ENCODE results near the gene PDZD2.

The PDZD2 gene

DNA sequence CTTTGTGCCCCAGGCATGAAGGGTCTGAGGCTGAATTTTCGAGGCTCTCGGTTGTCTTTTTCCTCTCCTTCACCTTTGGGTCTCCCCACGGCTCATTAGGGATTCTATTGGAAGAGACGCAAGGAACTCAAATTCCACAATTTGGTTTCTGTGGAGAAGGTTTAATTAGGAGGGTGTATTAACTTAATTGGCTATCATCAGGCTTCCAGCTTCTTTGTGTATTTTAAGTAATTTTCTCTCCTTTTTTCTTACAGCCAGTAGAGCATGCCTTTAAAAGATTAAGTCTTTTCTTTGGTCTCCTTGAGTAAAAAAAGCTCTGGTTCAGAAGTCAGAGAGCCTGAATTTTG lies 115.4 kb downstream of the PDZD2 start:
- Histone ChIP-seq H3K4me3 (ENCODE audit: low read depth in 1 of 2, low read length in 1 of 2) (no peak overlapping the region), H3K27me3 (no peaks in the 10 kb centered on the region), H3K9me3 (no peaks in the 10 kb centered on the region), H3K36me3 (no peaks in the 10 kb centered on the region), H3K27ac (no peak overlapping the region), H3K4me1 (ENCODE audit: control insufficient read depth in 1 of 2, insufficient read depth in 1 of 2, low read depth in 1 of 2, low read length in 1 of 2) (no peaks in the 10 kb centered on the region)
- TF ChIP-seq, protein P1, sequence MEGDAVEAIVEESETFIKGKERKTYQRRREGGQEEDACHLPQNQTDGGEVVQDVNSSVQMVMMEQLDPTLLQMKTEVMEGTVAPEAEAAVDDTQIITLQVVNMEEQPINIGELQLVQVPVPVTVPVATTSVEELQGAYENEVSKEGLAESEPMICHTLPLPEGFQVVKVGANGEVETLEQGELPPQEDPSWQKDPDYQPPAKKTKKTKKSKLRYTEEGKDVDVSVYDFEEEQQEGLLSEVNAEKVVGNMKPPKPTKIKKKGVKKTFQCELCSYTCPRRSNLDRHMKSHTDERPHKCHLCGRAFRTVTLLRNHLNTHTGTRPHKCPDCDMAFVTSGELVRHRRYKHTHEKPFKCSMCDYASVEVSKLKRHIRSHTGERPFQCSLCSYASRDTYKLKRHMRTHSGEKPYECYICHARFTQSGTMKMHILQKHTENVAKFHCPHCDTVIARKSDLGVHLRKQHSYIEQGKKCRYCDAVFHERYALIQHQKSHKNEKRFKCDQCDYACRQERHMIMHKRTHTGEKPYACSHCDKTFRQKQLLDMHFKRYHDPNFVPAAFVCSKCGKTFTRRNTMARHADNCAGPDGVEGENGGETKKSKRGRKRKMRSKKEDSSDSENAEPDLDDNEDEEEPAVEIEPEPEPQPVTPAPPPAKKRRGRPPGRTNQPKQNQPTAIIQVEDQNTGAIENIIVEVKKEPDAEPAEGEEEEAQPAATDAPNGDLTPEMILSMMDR (IDR thresholded peaks at IDR 0.05): no peak

DNA sequence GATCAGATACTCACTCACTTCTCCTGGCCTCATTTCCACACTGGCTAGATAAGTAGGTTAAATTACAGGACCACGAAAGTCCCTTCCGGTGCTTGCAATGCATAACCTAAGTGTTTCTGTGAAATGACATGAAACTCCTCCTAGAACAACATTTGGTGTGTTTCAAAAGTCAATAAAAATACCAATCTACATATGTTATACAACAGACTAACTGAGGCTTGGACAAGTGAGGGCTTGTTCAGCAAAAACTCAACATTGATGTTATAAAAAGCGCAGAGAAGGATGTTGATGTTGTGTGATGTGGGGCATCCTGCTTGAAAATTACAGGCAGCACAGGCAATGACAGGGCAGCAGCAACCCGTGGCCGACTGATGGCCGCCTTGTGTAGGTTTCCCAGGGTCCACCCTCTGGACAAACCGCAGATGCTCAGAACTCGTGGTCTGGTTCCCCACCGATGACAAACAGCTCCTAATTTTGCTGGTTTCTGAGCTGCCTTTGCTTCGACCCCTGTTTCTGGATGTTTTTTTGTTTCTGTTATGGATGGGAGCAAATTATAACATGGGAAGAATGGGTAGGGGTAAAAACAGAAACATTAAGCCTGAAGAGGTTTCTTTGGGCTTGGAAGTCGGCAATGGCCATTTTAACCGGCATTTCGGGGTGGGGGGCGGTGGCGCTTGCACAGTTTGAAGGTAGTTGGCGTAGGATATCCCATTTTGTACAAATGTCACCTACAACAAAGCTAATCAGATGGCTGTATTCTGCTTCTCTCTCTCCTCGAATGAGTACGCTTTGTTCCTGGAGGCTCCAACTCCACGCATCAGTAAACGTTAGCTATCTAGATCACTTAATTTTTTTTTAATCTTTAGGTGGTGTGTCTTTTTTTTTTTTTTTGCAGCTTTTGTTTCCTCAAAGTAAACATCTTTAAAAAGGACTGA lies 116.1 kb downstream of the PDZD2 start:
- Histone ChIP-seq H3K9me3 (no peaks in the 10 kb centered on the region), H3K27me3 (no peaks in the 10 kb centered on the region), H3K4me3 (ENCODE audit: low read depth in 1 of 2, low read length in 1 of 2) (no peak overlapping the region), H3K27ac (no peak overlapping the region), H3K4me1 (ENCODE audit: control insufficient read depth in 1 of 2, insufficient read depth in 1 of 2, low read depth in 1 of 2, low read length in 1 of 2) (no peaks in the 10 kb centered on the region), H3K36me3 (no peaks in the 10 kb centered on the region)
- TF ChIP-seq, protein P1 (IDR thresholded peaks at IDR 0.05): no peak

DNA sequence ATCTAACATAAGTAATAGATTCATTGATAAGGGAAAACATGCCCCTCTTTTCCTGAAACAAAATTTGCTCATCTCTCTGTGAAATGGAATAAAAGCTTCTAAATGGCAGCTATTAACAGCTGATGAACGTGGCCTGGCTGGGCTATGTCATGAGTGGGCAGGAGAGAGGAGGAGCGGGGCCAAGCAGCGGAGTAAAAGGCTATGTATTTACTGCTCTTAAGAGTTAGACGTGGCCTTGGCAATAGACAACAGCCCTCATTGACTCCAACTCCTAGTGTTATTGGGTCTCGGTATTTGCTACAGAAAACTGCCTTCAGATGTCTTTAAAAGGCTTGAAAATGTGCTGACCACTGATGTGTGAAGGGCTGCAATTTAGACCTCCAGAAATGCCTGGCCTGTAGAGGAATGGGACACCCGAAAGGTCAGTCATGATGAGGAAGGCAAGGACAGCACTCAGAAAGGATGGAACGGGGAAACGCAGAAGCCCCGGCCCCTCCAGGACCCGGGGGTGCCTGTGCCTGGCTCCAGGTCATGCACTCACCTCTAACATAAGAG lies 116.8 kb downstream of the PDZD2 start:
- no peaks in the 10 kb centered on the region for H3K27me3 ChIP-seq
- no peak overlapping the region for H3K4me3 ChIP-seq (ENCODE audit: low read depth in 1 of 2, low read length in 1 of 2)
- no peaks in the 10 kb centered on the region for H3K4me1 ChIP-seq (ENCODE audit: control insufficient read depth in 1 of 2, insufficient read depth in 1 of 2, low read depth in 1 of 2, low read length in 1 of 2)
- H3K36me3 ChIP-seq: no peaks in the 10 kb centered on the region
- H3K27ac ChIP-seq: no peak overlapping the region
- TF ChIP-seq, protein P1 (IDR thresholded peaks at IDR 0.05): no peak
- H3K9me3 ChIP-seq: no peaks in the 10 kb centered on the region

DNA sequence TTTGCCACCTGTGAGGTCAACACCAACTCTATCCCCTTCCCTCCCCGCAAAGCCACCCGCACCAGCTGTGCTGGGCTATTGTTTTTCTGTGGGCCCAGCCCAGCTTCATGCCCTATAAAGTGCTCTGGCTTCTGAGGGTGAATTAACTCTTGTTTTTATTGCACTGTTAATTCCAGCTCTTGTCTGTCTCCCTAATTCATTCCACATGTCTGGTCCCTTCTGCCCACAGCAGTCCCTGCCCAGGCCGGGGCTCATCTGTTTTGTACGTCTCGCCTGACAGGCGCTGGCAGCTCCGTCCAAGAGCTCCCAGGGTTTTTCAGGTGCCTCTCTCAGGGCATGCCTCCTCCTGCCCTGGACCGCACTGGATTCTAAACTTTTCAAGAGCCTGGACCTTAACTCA lies 118.9 kb downstream of the PDZD2 start:
- Histone ChIP-seq H3K9me3 (no peaks in the 10 kb centered on the region), H3K4me3 (ENCODE audit: low read depth in 1 of 2, low read length in 1 of 2) (no peak overlapping the region), H3K4me1 (ENCODE audit: control insufficient read depth in 1 of 2, insufficient read depth in 1 of 2, low read depth in 1 of 2, low read length in 1 of 2) (no peaks in the 10 kb centered on the region), H3K27me3 (no peaks in the 10 kb centered on the region), H3K36me3 (no peaks in the 10 kb centered on the region), H3K27ac (no peak overlapping the region)
- TF ChIP-seq, protein P1 (IDR thresholded peaks at IDR 0.05): no peak

DNA sequence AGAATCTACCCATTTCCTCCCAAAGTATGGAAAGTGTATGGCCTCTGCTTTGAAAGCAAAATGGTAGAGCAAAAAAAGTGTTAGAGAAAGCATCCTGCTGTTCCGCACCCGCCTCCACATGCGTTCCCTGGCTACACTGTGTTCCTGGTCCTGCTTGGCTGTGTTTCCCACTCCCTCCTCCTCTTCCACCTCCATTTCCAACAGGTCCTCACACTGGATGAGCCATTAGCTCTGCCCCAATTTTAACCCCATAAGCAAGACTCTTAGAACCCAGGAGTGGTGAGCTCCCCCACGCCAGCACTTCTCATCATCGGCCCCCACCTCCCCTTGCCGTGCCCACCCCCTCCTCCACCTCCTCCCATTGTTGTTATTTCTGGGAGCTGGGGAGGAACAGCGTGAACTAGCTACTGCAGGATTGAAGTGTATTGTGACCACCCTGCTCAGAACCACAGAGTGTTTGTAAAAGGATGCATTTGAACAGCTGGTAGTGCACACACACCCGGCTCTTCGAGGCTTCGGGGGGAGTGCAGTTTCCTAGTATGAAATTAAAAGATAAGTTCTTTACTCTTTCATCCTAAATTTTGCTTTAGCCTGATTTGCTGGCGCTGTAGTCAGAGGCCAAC lies 120.0 kb downstream of the PDZD2 start:
- Histone ChIP-seq H3K27ac (no peak overlapping the region), H3K4me3 (ENCODE audit: low read depth in 1 of 2, low read length in 1 of 2) (no peak overlapping the region), H3K27me3 (no peaks in the 10 kb centered on the region), H3K9me3 (no peaks in the 10 kb centered on the region), H3K4me1 (ENCODE audit: control insufficient read depth in 1 of 2, insufficient read depth in 1 of 2, low read depth in 1 of 2, low read length in 1 of 2) (no peaks in the 10 kb centered on the region), H3K36me3 (no peaks in the 10 kb centered on the region)
- TF ChIP-seq, protein P1 (IDR thresholded peaks at IDR 0.05): no peak

Measured in neutrophil (primary cell).